ENCODE results near the gene BARHL1. TPM values are rescaled to one million over a fixed set of nuclear protein-coding genes. Genes with fewer than 3 reads are reported as not detected.

Gene BARHL1
- total RNA-seq, 1 donor from 2014 or later: not detected

DNA sequence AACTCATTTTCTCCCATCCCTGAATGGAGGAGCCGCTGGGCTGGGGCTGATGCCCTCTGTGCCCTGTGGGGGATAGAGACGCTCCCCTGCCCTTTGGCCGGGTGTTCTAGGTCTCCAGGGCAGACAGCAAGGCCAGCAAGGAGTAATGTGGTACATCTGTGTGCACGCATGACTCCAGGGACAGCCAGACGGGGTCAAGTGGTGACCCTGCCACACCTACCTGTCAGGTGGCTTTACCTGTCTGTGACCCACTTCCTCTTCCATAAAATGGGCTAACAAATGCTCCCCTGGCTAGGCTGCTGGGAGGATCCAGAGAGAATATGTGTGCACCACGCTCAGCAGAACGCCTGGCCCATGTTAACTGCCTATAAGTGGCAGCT, 35.4 kb upstream of the BARHL1 start:
- Mint-ChIP-seq H3K9me3 (ENCODE audit: unreplicated experiment) (peaks cover 2% of the 10 kb centered on the region), H3K36me3 (ENCODE audit: low read depth, unreplicated experiment) (no peaks in the 10 kb centered on the region), H3K4me1 (ENCODE audit: low read depth, unreplicated experiment) (no peaks in the 10 kb centered on the region), H3K27me3 (ENCODE audit: low read depth, unreplicated experiment) (peaks cover 44% of the 10 kb centered on the region), H3K4me3 (ENCODE audit: unreplicated experiment) (no peak overlapping the region), H3K27ac (ENCODE audit: unreplicated experiment) (no peak overlapping the region)
- no peak overlapping the region for H3K27ac ChIP-seq (ENCODE audit: low read depth, low read length)
- FAIRE-seq: no peak
- DNase-seq (ENCODE audit: low read depth): no peak
- no peaks in the 10 kb centered on the region for H4K20me1 ChIP-seq (ENCODE audit: insufficient read depth, low read length)
- no peak overlapping the region for H3K9ac ChIP-seq (ENCODE audit: low read length)
- H3K4me3 ChIP-seq (ENCODE audit: insufficient read depth, low read depth, low read length): no peak overlapping the region
- H2AFZ ChIP-seq (ENCODE audit: low read depth, low read length): no peak overlapping the region
- H3K9me3 ChIP-seq (ENCODE audit: insufficient read depth, low read depth, low read length): no peaks in the 10 kb centered on the region
- no peaks in the 10 kb centered on the region for H3K36me3 ChIP-seq (ENCODE audit: insufficient read depth, low read length)
- H3K27me3 ChIP-seq (ENCODE audit: insufficient read depth, low read length): no peaks in the 10 kb centered on the region
- TF ChIP-seq, protein P1, sequence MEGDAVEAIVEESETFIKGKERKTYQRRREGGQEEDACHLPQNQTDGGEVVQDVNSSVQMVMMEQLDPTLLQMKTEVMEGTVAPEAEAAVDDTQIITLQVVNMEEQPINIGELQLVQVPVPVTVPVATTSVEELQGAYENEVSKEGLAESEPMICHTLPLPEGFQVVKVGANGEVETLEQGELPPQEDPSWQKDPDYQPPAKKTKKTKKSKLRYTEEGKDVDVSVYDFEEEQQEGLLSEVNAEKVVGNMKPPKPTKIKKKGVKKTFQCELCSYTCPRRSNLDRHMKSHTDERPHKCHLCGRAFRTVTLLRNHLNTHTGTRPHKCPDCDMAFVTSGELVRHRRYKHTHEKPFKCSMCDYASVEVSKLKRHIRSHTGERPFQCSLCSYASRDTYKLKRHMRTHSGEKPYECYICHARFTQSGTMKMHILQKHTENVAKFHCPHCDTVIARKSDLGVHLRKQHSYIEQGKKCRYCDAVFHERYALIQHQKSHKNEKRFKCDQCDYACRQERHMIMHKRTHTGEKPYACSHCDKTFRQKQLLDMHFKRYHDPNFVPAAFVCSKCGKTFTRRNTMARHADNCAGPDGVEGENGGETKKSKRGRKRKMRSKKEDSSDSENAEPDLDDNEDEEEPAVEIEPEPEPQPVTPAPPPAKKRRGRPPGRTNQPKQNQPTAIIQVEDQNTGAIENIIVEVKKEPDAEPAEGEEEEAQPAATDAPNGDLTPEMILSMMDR (IDR thresholded peaks at IDR 0.05; ENCODE audit: insufficient read depth, low read depth, low read length): no peak
- no peak for TF ChIP-seq EZH2 (IDR thresholded peaks at IDR 0.05; ENCODE audit: insufficient read depth, low read length)
- H3K79me2 ChIP-seq (ENCODE audit: insufficient read depth, low read length): no peaks in the 10 kb centered on the region
- peaks cover 7% of the 10 kb centered on the region for H3K4me1 ChIP-seq (ENCODE audit: insufficient read depth, low read length)
- no peak overlapping the region for H3K4me2 ChIP-seq (ENCODE audit: low read length)

DNA sequence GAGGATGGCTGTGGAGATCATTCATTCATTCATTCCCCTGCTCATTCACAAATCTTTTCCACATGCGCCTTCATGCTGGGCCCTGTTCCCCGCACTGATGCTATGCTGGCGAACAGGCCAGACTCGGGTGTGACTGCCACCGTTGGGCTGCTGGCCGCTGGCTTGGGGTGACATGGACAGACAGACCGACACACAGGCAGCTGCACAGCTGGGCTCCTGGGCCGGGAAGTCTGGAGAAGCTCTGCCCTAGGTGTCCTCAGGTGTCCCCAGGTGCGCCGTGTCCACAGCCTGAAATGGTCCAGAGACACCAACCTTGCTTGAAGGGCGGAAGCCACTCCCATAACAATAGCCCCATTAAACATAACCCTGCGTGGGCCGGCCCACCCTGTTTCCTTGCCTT, 35.0 kb upstream of the BARHL1 start:
- H3K79me2 ChIP-seq (ENCODE audit: insufficient read depth, low read length): no peaks in the 10 kb centered on the region
- Mint-ChIP-seq H3K4me3 (ENCODE audit: unreplicated experiment) (no peak overlapping the region), H3K4me1 (ENCODE audit: low read depth, unreplicated experiment) (no peaks in the 10 kb centered on the region)

More for the DNA sequence above, 35.0 kb upstream of the BARHL1 start:
- Histone ChIP-seq H3K9me3 (ENCODE audit: insufficient read depth, low read depth, low read length) (no peaks in the 10 kb centered on the region), H2AFZ (ENCODE audit: low read depth, low read length) (no peak overlapping the region), H4K20me1 (ENCODE audit: insufficient read depth, low read length) (no peaks in the 10 kb centered on the region), H3K27ac (ENCODE audit: low read depth, low read length) (no peak overlapping the region), H3K27me3 (ENCODE audit: insufficient read depth, low read length) (no peaks in the 10 kb centered on the region), H3K9ac (ENCODE audit: low read length) (no peak overlapping the region), H3K36me3 (ENCODE audit: insufficient read depth, low read length) (no peaks in the 10 kb centered on the region), H3K4me2 (ENCODE audit: low read length) (no peak overlapping the region), H3K4me3 (ENCODE audit: insufficient read depth, low read depth, low read length) (no peak overlapping the region), H3K4me1 (ENCODE audit: insufficient read depth, low read length) (peaks cover 7% of the 10 kb centered on the region)
- Mint-ChIP-seq H3K27ac (ENCODE audit: unreplicated experiment) (no peak overlapping the region), H3K9me3 (ENCODE audit: unreplicated experiment) (peaks cover 2% of the 10 kb centered on the region), H3K36me3 (ENCODE audit: low read depth, unreplicated experiment) (no peaks in the 10 kb centered on the region), H3K27me3 (ENCODE audit: low read depth, unreplicated experiment) (peaks cover 45% of the 10 kb centered on the region)
- DNase-seq (ENCODE audit: low read depth) (no peak), FAIRE-seq (no peak)
- no peak for TF ChIP-seq EZH2 (IDR thresholded peaks at IDR 0.05; ENCODE audit: insufficient read depth, low read length)
- TF ChIP-seq, protein P1 (IDR thresholded peaks at IDR 0.05; ENCODE audit: insufficient read depth, low read depth, low read length): no peak

Measured in astrocyte (in vitro differentiated cells and primary cell).